Activated CD8-positive, alpha-beta memory T cell treated with anti-CD3 and anti-CD28 coated beads, Interleukin-2, amount 50 U/mL, for 4 hours (primary cell): ENCODE measurements around the gene LDOC1.
"Not testable (repeated sequence)": the region's sequence is repeated elsewhere in the genome, so short reads cannot be mapped to it uniquely, and the experiment has no call there.

Experiments
- DNase-seq: peaks from one replicate; pipeline ENCODE4 v3.0.0-alpha.2; 2020

The LDOC1 gene

DNA sequence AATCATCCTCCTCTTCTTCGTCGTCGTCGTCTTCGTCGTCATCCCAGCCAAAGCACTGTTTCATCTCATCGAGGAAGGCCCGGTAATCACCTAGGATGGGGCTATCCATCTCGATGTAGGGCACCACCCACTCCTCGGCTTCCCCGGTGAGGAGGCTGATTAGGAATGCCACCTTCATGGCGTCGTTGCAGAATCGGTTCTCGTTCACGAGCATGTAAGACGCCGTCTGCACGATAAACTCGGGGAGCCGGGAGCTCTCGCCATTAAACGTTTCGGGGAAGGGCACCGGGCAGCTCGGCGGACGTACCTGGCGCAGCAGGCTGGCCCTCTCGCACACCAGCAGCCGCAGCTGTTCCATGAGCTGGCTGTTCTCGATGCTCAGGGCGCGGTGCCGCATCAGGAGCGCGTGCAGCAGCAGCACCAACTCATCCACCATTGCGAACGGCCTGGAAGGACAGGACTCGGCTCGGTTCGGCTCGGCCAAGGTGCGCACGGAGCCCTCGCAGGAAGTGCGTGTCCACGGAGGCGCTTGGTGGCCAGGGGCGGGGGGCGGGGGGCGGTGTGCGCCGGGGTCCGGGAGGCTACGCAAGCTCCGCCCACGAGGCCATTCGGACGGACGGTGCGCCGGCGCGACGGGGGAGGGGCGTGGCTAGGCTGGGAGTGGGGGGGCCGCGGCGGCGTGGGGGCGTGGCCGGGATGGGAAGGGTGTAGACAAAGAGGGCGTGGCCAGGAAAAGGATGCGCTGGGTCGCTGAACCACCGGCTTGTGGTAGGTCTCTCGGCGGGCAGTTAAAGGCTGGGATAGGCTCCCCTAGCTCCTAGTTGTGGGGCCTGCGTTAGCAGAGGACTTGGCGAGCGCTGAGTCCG lies at the start of gene LDOC1:
LDOC1 (minus strand) TSS at position 544 of the 866 bp plus-strand sequence; CDS start at position 436, 108 bp downstream.
- peak; percentile 68 for DNase-seq

DNA sequence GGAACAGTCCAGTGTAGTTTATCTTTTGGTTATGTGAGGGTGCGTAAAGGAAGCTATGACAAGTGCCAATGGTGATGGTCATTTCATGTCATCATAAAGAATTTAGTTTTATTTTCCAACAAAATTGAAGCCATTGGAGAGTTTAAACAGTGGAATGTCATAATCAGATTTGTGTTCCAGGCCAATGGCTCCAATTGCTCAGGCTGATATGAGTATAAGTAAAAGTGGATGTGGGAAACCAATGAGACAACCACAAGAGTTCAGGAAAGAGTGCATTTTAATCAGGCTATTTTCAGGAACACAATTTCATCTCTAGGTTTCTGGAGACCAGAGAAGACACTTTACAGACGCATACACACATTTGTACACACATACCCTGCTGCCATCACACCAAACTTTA lies 44.7 kb upstream of the LDOC1 start:
- no peak for DNase-seq

DNA sequence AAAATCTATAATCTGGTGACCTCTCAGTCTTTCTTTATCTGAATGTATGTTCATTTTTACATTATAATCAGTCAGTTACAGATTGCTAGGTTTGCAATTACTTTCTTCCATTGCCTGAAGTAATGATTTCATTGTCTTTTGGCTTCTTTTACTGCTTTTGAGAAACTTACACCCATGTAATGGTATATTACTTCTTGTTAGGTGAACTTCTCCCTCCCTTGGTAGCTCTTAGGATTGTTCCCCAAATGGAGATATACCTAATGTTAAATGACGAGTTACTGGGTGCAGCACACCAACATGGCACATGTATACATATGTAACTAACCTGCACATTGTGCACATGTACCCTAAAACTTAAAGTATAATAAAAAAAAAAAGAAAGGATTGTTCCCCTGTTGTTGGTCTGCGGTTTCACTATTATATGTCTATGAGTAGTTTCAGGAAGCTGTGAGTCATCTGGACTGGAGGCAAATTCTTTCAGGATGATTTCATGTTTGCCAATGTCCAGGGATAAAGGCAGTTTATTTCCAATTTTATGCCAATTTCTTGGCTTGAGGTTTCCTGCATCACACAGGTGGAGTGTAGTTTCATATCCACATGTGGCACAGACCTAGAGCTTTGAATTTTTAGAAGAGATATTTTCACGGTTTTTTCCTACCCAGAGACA lies 43.5 kb upstream of the LDOC1 start:
- DNase-seq, result no peak

DNA sequence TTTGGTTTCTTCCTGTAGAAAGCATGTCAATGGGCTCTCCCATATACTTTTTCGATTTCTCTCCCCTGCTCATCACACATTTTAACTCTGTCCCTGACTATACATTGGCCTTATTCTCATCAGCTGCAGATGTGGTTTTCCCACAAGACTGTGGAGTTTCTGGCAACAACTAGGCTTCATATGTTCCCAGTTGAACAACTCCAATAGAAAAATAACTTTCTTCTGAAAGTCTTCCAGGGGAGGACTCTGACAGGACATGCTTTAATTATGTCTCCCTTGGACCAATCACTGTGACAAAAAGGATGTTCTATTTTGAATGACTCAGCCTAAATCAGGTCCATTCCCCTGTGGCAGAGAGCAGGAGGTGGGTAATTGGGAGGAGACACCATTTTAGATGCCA lies 37.3 kb upstream of the LDOC1 start:
- DNase-seq, result no peak

DNA sequence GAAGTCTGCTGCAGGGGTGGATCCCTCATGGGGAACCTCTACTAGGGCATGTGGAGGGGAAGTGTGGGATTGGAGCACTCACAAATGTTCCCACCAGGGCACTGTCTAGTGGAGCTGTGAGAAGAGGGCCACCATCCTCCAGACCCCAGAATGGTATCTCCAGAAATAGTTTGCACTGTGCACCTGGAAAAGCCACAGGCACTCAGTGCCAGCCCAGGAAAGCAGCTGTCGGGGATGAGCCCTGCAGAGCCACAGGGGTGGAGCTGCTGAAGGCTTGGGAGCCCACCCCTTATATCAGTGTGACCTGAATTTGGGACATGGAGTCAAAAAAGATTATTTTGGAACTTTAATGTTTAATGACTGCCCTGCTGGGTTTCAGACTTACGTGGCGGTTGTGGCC lies 25.0 kb upstream of the LDOC1 start:
- no peak for DNase-seq

DNA sequence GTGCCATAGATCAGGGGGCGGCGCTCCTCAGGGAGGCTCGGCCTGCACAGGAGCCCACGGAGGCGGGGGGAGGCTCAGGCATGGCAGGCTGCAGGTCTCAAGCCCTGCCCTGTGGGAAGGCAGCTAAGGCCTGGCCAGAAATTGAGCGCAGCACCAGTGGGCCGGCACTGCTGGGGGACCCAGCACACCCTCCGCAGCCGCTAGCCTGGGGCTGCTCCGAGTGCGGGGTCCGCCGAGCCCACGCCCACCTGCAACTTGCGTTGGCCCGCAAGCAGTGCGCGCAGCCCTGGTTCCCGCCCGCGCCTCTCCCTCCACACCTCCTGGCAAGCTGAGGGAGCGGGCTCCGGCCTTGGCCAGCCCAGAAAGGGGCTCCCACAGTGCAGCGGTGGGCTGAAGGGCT lies 11.6 kb upstream of the LDOC1 start:
- DNase-seq, result not testable (repeated sequence)

DNA sequence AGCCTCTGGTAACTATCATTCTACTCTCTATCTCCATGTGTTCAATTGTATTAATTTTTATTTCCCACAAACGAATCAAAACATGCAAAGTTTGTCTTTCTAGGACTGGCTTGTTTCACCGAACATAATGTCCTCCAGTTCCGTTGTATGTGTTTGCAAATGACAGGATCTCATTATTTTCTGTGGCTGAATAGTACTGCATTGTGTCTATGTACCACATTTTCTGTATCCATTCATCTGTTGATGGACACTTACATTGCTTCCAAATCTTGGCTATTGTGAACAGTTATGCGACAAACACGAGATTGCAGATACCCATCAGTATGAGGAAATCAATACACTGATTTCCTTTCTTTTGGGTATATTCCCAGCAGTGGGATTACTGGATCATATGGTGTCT lies 8.4 kb upstream of the LDOC1 start:
- DNase-seq, result no peak

DNA sequence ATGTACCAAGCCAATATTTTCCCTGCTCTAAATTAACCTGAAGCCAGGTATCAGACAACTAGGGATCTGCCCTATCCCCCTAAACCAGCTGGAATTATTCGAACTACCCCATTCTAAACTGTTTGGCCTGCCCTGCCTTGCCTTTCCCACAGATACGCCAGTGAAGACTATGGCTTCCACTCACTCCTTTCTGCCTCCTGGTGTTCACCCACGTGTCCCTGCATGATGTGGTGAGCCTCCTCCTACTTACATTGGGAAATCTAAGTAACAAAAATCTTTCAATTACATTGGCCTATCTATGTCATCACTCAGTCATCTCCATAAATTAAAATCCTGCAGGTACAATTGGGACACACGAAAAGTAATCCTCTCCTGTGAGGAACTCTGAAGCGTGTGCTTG lies 6.1 kb upstream of the LDOC1 start:
- DNase-seq, result no peak

DNA sequence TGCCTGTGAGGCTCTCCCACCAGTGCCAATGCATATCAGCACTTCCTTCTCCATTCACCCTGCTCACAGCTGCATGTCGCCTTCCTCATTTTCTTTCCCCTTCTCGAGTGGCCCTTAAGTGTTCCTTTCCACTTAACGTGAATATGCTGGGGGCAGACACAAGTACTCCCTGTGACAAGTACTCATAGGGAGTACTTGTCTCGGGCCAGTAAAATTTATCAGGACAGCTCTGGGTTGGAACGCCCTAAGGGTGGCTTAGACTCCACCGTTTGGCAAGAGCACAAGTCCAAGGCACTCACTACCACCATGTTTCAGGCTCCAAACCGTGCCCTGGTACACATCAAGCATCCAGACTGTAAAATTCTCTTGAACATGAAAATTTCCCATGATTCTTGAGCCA lies 3.9 kb upstream of the LDOC1 start:
- no peak for DNase-seq

DNA sequence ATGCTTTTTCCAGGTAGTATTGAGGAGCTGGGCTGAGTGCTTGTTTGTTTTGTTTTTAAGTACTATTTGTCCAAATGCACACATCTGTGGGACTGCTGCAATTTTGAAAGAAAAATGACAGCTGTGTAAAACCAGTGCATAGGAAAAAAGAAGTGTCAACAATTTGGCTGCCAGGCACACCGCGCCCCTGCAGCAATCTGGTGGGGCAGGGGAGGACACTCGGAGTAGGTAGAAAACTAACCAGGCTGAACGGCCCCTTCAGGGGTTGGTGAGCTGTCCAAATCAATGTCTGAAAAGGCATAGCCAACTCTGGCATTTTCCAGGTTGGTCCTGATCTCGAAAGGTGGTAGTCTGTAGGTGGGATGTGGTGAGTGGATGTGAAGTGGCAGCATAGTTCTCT lies 1.1 kb downstream of the LDOC1 start:
- no peak for DNase-seq

DNA sequence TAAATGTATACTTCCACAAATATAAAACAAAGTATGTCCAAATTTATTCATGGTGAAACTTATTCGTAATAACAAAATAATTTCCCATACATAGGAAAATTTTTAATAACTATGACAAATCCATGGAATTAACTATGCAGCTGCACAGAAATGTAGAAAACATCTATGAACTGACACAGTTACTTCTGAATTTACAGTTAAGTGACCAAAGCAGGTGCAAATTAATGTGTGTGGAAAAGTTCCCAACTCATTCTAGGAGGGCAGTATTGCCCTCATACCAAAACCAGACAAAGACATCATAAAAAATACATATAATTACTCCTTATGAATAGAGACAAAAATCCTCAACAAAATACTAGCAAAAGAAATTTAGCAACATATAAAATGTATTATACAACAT lies 12.5 kb downstream of the LDOC1 start:
- no peak for DNase-seq

DNA sequence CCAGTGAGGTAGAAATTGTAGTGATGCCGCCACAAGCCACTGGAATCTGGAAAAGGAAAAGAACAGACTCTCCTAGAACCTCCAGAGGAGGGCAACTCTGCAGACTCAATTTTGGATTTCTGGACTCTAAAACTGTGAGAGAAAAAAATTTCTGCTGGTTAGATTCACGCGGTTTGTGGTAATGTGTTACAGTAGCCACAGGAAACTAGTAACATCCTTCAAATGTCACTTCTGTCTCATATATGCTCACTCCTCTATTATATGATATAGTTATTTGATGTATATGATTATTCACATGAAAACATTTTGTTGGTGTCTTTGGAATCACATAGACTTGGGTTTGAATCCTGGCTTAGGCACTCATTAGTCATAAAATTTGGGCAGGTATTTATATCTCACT lies 18.8 kb downstream of the LDOC1 start:
- DNase-seq, result no peak

DNA sequence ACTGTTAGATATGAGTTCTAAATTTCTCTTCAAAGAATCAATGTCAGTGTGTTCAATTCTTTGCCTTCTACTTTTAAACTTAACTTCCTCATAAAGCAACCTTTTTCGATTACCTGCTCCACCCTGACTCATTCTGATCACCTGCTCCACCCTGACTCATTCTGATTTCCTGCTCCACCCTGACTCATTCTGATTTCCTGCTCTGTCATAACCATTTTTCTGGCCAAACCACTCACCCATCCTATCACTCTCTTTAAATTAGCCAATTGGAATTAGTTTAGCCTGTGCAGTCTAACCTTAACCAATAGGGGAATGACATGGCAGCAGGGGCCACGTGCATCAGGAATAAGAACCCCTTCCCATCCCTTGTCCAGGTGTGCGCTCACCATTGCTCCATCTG lies 21.7 kb downstream of the LDOC1 start:
- not testable (repeated sequence) for DNase-seq

DNA sequence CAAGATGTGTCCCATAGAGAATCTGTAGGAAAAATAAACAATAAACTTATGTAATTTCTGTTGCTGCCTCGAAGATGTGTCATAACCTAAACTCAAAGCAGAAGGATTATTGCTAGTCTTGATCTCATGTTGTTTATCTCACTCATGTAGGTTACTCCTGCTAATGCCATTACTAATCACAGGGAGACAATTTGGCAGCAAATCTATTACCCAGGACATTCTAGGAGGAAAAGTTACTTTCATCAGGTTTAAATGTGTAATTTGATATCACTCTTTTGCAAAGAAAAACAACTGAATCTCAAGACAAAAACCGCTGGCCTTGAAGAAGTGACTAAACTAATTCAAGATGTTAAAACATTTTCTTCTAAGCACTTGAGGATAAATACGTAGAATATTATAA lies 34.0 kb downstream of the LDOC1 start:
- DNase-seq, result no peak

DNA sequence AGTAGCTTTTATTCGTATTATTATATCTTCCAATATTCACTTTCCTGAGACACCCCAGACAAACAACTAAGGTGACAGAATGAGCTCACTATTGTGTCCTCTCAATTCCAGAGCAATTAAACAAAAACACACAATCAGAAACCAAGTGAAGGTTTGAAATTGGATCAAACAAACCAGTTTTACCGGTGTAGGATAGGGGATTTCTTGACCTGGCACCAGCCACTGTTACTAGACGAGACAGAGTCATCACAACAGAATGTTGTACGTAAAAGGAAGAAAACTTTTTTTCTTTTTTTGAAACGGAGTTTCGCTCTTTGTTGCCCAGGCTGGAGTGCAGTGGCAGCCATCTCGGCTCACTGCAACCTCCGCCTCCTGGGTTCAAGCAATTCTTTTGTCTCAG lies 43.7 kb downstream of the LDOC1 start:
- no peak for DNase-seq

DNA sequence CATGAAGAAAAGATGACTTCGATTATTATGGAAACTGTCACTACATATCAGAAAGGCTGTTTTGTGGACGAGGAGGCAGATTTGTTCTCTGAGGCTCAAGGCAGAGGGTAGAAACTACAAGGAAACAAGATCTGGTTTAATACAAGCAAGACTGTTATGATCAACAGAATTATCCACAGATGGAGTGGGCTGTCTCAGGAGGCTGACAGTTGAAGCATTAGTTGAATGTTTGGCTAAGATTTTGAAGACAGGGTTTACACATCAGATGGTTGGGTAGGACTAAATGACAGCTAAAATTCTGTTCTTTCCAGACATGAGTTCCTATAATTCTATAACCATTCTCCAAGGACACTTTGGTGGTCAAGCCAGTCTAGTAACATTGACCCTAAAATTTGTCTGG lies 49.8 kb downstream of the LDOC1 start:
- no peak for DNase-seq
